ENCODE data around the gene SDR42E1.
A peak's percentile ranks its signal among the peaks of the same experiment; 100 is the strongest.

The SDR42E1 gene, protein sequence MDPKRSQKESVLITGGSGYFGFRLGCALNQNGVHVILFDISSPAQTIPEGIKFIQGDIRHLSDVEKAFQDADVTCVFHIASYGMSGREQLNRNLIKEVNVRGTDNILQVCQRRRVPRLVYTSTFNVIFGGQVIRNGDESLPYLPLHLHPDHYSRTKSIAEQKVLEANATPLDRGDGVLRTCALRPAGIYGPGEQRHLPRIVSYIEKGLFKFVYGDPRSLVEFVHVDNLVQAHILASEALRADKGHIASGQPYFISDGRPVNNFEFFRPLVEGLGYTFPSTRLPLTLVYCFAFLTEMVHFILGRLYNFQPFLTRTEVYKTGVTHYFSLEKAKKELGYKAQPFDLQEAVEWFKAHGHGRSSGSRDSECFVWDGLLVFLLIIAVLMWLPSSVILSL

DNA sequence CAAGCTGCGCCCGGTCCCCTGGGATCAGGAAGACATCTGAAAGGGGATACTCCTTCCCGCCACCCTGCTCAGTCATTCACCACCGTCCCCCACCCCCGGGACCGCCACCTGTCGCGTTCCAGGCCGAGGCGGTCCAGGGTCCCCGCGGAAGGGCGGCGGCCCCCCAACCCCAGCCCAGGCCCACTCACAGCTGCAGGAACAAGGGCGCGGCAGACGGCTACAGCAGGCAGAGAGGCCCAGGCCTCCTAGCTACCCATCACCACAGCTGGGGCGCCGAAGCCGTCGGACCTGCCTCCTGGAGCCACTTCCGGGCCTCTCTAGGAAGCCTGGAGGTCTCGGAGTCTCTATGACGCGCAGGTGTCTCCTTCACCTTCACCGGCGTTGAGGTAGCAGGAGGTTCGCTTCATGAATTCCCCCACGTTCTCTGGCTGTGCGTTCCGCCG, at the start of gene SDR42E1:
Gene SDR42E1, minus strand, starts transcription at position 272 of the 443 bp plus-strand sequence. CDS start 10,612 bp downstream, outside the sequence.
- DNase-seq (ENCODE audit: low read depth in 2 of 2) = peak; percentile 43 to 51

DNA sequence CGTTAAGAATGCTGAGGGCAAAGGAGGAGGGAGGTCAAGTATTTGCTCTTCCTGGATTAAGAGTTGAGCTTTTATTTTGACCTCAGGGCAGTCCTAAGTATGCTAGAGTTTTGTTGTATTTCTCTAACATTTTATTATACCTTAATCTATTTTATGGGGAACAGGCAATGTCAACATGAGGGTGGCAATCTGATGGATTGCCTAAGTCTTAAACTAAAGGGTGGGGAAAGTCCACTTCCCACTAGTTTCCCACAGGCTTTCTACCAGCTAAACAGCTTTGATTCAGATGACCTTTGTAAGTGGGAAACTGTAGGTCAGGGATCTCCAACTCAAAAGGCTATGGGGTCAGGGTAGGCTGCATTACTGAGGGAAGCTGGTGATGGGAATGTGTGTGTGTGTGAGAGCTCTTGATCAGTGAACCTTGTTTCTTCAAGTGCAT, 48.7 kb upstream of the SDR42E1 start:
- no peak for DNase-seq (ENCODE audit: low read depth in 2 of 2)

DNA sequence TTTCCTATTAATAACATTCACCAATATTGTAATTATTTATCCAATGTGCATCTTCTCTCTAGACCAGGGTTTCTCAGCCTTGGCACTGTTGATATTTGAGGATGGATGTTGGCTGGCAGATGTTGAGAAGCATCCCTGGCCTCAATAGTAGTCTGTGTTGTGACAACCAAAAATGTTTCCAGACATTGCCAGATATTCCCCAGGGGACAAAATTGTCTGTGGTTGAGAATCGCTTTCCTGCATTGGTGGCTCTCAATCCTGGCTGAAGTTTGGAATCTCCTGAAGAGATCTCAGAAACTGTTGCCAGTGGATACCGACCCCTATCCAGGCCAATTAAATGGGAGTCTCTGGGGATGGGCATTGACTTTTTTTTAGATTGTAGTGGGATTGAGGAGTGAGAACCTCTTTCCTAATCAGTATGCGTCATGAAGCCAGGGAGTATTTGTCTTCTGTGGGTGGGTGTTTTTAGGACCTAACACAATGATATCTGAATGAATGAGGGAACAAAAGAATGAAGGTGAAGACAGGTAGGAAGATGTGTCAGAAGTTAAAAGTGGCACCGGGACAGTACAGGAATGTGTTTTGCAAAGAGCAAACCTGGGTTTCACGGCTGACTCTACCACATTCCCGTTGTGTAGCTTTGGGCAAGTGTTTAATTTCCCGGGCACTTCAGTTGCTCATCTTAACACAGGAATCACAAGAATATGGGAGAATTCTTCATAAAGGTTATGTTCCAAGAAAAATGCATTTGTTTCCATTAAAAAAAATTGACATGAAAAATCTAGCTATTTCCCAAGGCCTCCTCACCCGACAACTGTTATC, 48.1 kb upstream of the SDR42E1 start:
- no peak for DNase-seq (ENCODE audit: low read depth in 2 of 2)

DNA sequence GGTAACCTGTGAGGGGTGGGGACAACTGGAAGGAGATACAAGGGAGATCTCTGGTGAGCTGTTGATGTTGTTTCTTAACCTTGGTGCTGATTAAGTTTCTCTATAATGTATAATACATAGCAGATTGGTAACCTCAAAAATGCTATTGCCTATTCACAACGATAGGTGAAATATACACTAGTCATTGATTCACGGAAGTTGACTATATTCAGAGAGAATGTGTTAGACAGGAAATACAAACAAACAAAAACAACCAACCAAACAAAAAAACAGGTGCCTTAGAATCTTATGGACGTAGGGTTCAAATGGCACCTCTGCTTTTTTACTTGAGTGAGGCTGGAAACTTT, 45.3 kb upstream of the SDR42E1 start:
- no peak for DNase-seq (ENCODE audit: low read depth in 2 of 2)

DNA sequence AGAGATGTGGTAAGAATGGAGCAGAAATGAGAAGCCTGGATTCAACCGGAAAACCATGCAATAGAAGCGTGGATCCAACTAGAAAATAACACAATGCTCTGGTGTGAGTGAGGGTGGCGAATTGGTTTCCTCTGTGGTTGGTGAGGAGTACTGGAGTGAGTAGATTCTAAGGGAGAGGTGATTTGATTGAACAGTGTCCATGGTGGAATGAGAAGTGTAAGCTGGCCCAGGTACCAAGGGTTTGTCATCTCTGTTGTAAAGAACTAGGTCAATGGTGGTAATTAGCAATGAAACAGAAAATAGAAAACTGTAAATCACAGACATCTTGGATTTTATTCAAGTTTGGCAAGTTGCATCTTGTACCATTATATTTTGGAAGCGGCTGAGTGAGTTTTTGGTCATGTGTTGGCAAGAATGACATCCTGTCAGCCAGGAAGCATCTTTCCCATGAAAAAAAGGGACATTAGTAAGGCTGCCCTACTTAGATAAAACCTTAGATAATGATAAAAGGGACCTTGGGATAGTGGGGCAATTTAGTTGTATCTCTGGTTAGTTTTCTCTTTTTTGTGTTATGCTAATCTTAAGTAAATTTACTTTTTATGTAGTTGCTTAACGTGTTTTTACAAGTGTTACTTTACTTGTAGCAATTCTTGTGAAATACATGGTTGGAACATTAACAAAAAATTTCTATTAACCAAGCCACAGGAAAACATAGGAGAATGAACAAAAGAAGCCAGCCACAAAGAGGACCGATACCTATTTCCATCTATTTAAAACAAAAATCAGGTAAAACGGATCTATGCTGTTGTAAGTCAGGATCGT, 44.7 kb upstream of the SDR42E1 start:
- DNase-seq (ENCODE audit: low read depth in 2 of 2) = no peak

DNA sequence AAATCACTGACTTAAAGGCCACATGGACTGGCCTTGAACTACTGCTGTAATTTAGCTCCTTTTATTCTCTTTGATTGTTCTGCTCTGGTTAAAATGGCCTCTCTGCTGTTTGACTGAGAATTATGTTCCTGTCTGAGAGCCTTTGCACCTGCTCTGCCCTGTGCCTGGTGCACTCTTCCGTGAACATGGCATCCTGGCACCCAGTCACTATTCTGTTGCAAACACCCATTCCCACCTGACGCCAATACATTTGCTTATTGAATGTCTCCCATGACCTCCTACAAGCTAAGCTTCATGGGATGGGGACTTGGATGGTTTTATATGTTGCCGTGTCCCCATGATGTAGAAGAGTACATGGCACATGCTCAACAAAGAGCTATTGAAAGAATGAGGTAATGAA, 43.8 kb upstream of the SDR42E1 start:
- DNase-seq (ENCODE audit: low read depth in 2 of 2) = no peak

DNA sequence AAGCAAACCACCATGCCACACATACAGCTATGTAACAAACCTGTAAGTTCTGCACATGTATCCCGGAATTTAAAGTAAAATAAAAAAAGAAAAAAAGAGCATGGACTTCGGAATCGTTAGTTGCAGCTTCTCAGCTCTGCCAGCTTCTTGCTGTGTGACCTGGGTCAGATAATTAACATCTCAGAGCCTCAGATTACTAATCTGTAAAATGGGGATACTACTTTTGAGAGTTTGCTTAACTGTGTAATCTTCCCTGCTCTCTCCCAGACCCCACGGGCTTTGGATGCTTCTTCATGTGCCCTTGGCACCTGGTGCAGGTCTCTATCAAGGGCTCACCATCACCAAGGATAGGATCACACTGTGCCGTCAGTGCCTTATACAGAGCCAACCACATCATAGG, 40.4 kb upstream of the SDR42E1 start:
- no peak for DNase-seq (ENCODE audit: low read depth in 2 of 2)

DNA sequence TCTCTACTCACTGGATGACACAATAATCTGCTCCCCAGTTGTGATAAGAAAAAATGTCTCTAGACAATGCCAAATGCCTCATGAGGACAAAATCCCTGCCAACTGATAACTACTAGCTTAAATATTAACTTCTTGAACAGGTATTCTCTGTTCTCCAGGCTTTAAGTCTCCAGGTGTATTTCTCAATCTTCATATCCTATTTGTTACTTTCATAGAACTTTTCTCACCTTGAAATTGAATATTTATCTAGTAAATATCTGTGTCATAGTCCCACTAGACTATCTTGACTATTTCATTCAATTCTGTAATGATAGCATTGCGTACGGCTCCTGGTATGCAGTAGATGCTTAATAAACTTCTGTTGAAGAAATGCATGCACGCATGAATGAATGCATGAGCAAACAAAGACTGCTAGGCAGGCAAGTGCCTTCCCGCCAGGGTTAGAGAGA, 39.7 kb upstream of the SDR42E1 start:
- no peak for DNase-seq (ENCODE audit: low read depth in 2 of 2)

DNA sequence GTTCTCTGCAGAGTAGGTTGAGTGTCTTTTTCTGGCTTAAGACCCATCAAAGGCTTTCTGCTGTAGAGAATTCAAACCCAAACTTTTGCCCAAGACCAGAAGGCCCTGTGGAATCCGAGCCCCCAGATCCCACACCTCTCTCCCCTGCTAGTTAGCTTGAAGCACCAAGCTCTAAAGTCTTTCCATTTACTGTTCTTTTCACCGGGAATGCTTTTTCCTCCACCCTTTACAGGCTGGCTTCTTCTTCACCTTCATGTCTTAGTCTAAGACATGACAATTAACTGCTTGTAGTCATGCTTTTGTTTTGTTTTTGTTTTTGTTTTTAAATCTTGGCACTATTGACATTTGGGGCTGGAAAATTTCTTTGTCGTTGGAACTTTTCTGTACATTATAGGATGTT, 39.2 kb upstream of the SDR42E1 start:
- no peak for DNase-seq (ENCODE audit: low read depth in 2 of 2)

DNA sequence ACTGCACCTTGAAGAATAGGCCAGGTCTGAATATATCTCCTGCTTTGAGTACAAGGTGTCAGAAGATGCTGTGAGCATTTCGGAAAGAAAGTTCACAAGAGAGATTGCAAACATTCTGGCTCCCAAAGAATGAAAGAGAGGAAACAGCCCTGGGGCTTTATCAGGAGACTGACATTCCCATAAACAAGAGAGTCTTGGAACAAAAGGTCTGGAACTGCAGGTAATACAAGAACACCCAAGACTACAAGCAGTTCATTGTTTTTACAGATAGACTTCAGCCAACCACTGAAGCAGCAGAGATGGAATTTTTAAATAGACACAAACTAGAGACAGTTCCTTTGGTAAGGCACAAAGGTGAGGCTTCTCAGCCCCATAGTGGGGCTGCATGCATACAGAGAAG, 38.2 kb upstream of the SDR42E1 start:
- DNase-seq (ENCODE audit: low read depth in 2 of 2) = no peak

DNA sequence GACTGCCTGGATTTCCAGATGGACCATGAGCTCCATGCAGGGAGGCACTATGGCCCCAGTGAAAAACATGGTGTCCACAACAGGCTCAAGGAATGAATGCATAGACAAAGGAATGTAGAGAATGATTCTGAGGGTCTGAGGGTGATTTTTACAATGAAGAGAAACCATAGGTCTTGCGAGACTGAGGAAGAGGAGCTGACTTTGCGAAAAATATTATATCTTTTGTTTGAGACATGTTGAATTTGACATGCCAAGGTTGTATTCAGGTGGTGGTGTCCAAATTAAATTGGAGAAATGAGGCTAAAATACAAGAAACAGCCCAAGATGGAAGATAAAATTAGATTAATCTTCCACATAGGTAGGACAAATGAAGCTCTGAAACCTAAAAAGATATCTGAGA, 36.5 kb upstream of the SDR42E1 start:
- DNase-seq (ENCODE audit: low read depth in 2 of 2) = no peak

DNA sequence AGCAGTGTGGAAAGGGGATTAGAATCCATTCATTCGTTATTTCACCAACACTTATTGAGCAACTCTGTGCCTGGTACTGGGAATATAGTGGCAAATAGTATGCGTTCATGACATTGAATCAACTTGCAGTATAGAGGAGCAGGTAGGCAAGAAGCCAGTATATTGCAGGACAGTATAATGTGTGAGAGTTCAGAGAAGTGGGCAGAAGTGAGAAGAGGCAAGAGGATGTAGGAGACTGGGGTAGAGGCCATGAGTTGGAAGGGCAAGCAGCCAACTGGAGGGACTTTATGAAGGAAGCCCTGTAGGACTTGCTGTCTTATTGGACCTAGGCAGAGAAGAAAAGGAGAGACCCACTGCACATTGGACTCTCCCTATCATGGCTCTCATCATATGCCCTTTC, 36.1 kb upstream of the SDR42E1 start:
- DNase-seq (ENCODE audit: low read depth in 2 of 2) = no peak

DNA sequence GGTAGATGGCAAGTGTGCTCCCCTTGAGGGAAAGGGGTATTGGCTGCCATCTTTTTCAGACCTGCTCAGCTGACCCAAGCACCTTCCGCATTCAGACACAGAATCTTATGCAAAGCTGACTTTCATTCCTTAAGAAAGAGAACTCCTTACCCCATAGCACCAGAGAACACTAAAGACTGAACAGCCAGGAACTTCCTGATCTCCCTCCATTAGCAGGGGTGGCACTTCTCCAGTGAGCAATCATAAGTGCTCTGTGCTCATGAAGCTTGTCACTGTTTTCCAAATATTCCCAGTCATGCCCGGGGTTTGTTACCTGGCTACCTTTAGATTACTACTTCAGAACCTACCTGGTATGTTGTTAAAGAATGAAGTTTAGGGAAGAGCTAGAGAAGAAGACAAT, 35.7 kb upstream of the SDR42E1 start:
- no peak for DNase-seq (ENCODE audit: low read depth in 2 of 2)

DNA sequence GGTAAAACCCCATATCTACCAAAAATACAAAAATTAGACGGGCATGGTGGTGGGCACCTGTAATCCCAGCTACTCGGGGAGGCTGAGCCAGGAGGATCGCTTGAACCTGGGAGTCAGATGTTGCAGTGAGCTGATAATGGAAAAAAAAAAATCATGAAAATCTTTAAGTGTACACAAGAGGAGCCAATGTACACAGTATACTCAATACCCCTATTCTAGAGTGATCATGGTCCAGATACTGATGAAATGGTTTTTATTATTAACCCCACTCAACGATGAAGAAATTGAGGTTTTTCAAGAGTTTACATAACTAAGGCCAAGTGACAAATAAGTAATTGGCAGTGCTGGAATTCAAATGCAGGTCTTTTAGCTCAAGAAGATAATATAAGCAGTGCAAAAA, 35.3 kb upstream of the SDR42E1 start:
- DNase-seq (ENCODE audit: low read depth in 2 of 2) = no peak

DNA sequence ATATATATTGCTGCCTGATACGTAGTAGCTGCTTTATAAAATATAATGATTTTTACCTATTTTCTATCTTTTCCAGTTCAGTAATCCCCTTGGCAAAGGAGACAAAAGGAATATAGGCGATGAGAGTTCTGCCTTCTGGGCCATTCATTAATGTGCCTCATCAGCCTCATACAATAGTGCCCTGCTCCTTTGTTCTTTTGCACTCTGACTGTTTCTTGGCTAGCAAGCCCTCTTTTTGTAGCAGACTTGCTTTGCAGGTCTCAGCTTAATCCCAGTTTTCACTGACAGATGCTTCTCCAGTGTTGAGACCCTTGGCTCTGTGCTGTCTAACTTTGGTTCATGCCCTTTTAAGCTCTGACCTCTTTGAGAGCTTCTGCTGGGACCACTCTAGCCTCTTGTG, 34.2 kb upstream of the SDR42E1 start:
- DNase-seq (ENCODE audit: low read depth in 2 of 2) = no peak

DNA sequence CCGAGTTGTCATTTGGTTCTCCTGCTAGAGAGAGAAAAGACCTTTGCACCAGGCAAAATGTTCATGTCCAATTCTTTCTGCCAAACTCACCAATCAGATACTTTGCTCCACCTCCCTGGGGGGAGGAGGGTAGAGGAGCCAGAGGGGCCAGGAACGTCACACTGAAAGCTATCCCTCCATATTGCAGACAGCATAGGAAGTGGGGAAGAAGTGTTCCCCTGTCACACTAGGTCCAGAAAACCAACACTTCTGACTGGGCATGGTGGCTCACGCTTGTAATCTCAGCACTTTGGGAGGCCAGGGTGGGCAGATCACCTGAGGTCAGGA, 33.3 kb upstream of the SDR42E1 start:
- DNase-seq (ENCODE audit: low read depth in 2 of 2) = no peak

DNA sequence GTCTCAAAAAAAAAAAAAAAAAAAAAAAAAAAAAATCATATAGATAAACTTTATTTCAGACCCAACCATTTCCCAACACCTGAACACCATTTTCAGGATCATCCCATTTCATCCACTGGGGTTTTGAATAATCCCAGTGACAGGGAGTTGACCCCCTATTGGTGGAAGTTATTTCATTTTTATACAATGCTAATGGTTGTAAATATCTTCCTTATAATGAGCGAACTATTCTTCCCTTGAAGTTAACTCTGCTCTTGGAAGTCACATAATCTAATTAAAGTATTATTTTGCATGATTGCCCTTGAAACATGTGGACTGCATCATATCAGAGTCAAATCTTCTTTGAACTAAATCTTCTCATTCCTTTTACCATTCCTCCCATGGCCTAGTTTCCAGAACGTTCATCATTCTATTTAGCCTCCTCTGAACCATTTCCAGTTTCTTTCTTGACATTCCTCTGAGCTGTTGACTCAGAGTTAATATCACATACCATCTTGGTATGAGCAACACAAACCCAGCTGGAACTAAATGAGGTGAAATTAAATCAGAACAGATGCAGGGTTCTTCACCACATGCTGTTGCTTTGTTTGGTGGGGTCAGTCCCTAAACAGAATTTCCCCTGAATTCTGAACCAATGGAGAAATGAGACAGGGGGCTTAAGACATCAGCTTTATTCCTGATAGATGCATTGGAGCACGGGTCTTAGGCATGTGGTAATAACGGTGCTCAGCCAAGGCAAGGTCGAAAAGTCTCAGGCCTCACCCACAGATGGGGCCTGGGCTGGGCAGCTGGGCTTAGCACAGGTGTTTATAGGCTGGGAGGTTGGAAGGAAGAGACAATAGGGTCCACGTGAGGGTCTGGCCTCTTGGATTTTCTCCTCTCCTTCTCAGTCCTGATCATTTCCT, 32.7 kb upstream of the SDR42E1 start:
- DNase-seq (ENCODE audit: low read depth in 2 of 2) = no peak

DNA sequence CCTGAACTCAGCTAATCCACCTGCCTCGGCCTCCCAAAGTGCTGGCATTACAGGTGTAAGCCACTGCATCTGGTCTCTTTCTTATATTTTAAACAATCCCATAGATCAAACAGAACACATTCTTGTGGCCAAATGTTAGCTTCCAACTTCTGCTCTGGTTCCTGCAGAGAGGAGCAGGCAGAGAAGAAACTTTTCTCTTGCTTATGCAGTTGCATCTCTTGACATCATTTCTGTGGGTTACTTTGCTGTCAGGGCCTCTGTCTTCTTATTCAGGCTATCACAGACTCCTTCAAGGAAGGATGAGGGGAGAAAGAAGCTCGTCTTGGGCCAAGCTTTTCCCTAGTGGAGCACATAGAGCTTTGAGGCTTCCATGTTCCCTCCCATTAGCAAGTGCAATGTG, 31.6 kb upstream of the SDR42E1 start:
- no peak for DNase-seq (ENCODE audit: low read depth in 2 of 2)

DNA sequence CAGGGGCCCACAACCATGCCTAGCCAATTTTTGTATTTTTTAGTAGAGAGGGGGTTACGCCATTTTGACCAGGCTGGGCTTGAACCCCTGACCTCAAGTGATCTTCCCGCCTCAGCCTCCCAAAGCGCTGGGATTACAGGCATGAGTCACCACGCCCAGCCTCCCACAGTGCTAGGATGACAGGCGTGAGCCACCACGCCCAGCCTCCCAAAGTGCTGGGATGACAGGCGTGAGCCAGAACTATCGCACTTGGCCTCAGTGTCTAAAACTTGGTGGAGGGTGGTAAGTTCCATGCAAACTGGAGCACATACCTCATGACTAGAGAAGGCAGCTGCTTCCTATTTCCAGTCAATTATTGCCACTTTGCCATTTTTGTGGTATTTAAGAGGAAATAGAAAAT, 30.9 kb upstream of the SDR42E1 start:
- no peak for DNase-seq (ENCODE audit: low read depth in 2 of 2)

DNA sequence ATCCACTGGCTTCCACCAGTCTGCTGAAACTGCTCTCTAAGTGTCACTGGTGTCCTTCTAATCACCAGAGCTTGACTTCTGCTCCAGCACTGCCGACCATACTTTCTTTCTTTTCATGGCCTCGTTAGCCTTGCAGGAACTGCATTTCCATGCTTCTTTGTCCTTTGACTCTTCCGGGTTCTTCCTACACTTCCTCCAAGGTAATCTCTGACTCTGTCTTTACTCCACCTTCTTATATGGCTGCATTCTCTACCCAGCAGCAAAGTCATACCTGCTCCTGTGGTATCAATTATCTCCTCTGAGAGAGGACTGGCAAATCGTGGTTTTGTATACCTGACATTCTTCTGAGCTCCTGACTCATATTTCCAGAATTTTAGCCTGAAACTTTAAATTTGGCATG, 30.3 kb upstream of the SDR42E1 start:
- no peak for DNase-seq (ENCODE audit: low read depth in 2 of 2)

DNA sequence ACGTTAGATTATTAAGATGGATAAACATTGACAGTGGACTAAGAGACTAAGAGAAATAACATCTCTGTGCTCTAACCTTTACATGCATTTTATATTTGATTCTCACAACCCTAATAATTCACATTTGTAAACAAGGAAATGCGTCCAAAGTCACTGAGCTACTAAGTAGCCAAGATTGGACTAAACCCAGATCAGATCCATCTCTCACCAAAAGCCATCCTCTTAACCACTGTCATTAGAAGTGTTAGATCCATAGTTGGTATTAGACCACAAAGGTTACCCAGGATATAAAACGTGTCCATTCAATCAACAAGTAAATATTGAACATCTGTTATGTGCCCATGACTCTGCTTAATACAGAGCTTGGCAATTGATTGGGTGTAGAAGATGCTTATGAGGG, 29.0 kb upstream of the SDR42E1 start:
- DNase-seq (ENCODE audit: low read depth in 2 of 2) = no peak
